Measurements from ENCODE around the gene DEFB115.
"Not testable (repeated sequence)": the region's sequence is repeated elsewhere in the genome, so short reads cannot be mapped to it uniquely, and the experiment has no call there.

Gene DEFB115

GRCh38 chr20:31257364-31257763 is at the start of gene DEFB115:
Gene DEFB115 (plus strand): TSS chr20:31257664. CDS start chr20:31257664, 0 bp downstream.
- DNase-seq: no peak

- DNase-seq: no peak
Measured at GRCh38 chr20:31236953-31237352, 20.5 kb upstream of the DEFB115 start.

- DNase-seq: no peak
Measured at GRCh38 chr20:31237763-31238162, 19.7 kb upstream of the DEFB115 start.

DNA sequence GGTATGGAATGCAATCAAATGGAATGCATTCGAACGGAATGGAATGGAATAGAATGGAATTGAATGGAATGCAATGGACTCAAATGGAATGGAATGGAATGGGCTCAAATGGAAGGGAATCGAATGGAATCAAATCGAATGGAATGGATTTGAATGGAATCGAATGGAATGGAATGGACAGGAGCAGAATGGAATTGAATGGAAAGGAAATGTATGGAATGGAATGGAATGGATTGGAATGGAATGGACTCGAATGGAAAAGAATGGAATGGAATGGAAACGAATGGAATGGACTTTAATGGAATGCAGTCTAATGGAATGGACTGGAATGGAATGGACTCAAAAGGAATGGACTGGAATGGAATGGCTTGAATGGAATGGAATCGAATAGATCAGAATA is 18.3 kb upstream of the DEFB115 start:
- DNase-seq: no peak

DNA sequence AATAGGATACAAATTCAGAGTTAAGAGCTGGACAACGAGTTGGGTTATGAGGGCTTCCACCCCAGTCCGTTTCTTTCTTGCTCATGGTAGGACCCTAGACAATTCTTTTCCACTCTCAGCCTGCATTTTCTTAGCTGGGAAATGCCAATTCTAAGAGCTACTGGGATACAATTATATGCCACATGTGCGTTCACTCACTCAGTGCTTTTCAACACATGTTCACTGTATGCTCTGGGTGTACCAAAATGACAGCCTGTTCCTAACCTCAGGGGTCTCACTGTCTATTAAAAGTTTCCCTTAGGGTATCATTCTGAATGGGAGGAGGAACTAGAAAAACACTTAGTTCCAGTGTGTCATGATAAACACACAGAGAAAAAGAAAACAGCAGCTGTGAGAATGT is 505 bp upstream of the DEFB115 start:
- no peak for DNase-seq

DNA sequence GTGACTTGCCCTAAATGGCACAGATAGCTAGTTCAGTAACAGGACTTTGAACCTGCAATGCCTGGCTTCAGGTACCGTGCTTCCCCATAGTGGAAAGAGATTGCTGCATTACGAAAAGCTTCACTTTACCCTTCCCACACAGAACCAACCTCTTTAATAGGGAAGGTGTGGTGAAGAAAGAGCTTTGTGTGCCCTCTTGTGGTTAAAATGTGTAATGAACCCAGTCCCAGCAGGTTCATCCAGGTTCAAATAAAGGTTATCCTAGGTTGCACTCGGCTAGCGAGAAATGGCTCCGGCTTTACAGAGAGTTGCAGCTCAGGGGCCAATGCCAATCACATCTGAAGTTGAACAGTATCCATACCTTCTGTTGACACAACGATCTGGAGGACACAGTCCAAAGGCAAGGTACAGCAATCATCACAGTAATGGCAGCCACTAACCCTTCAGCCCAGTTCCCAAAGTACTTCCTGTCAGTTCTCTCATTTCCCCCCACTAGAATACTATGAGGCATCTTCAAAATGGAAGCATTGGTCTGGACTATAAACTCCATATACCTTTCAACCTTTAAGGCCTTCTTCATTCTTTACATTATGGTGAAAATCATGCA is 3.0 kb downstream of the DEFB115 start:
- DNase-seq: no peak

DNA sequence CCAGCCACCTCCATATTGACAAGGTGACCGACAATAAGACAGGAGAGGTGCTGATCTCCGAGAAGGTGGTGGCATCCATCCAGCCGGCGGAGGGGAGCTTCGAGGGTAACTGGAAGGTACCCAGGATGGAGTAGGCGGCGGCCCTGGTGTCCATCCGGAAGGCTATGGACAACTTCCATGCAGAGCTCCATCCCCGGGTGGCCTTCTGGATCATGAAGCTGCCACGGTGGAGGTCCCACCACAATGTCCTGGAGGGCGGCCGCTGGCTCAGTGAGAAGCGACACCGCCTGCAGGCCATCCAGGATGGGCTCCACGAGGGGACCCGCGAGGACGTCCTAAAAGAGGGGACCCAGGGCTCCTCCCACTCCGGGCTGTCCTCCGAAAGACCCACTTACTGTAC is 17.0 kb downstream of the DEFB115 start:
- no peak for DNase-seq

DNA sequence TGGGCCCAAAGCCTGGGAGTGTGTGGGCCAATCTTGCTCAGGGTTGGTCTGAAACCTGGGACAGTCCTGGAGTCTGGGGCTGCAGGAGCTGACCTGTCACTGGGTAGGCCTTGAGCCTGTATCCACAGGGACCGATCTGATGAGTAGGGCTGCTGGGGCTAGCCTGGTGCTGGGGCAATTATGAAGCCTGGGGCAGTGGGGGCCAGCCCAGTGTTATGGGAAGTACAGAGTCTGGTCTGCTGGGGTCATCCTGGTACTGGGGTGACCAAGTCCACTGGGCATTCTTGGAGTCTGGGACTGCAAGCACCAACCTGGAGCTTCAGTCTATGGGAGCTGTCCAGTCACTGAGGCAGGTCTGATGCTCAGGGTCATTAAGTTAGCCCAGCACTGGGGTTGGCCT is 20.7 kb downstream of the DEFB115 start:
- no peak for DNase-seq

DNA sequence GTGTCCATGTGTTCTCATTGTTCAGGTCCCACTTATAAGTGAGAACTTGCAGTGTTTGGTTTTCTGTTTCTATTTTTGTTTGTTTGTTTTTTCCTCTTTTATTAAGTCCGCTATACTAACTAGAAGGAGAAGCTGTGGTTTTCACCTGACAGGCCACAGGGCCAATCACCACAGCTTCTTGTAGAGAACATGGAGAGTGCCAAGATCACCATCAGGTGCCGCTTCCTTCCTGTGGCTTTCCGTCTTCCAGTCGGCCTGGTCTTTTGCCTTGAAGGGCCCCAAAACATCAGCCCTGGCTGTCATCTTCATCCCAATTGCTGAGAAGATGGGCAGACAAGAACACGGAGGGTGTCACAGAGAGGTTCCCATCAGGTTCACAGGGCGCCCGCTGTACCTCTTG is 27.5 kb downstream of the DEFB115 start:
- not testable (repeated sequence) for DNase-seq

GRCh38 chr20:31308535-31309162 is 51.2 kb downstream of the DEFB115 start, which contains the start of gene DEFB116:
Gene DEFB116 (minus strand): TSS chr20:31308585. CDS start chr20:31308585, 0 bp downstream.
- DNase-seq: no peak

All from CD4-positive, alpha-beta T cell treated with Interleukin-15 for 1 hour (primary cell).